Peyer's patch (tissue), 4 donors: Measurements from ENCODE around the gene CCDC107.
"Not testable (repeated sequence)": the region's sequence is repeated elsewhere in the genome, so short reads cannot be mapped to it uniquely, and the experiment has no call there.

ENCODE experiments used
- POLR2A ChIP-seq, 2 donors: fragments of 450-650 bp; IDR thresholded peaks; one replicate each; pipeline ENCODE4 v1.5.1; 2017; ENCODE audit warnings: antibody characterized with exemption in 2 of 2, mild to moderate bottlenecking in 2 of 2, moderate library complexity in 2 of 2
- TF ChIP-seq, protein P1 (sequence below), 6 experiments: fragments of 450-650 bp in 4 of 6; fragments of 200-600 bp in 2 of 6; sonication (generic) in 1 of 6; IDR thresholded peaks; one replicate each; pipeline ENCODE4 v1.5.1; 2017 to 2019; ENCODE audit warnings: antibody characterized with exemption in 6 of 6, mild to moderate bottlenecking in 3 of 6, moderate library complexity in 1 of 6

DNA sequence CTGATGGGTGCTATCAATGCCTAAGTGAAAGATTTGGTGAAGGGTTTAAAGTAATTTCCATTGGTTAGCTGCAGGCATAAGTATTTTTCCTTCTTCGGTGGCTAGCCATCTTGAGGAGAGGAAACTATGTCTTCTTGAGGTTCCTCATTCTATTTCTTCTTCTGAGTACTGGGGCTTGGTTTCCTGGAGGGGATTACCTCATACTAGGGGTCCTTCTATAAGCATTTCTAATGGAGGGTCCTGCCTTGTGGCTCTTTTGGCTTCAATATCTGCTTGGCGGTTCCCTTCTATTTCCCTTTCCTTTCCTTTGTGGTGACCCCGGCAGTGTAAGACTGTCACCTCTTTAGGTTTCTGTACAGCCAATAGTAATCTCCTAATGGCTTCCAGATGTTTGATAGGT lies 16.6 kb upstream of the CCDC107 start:
- not testable (repeated sequence) for TF ChIP-seq POLR2A (IDR thresholded peaks at IDR 0.05)
- TF ChIP-seq, protein P1, sequence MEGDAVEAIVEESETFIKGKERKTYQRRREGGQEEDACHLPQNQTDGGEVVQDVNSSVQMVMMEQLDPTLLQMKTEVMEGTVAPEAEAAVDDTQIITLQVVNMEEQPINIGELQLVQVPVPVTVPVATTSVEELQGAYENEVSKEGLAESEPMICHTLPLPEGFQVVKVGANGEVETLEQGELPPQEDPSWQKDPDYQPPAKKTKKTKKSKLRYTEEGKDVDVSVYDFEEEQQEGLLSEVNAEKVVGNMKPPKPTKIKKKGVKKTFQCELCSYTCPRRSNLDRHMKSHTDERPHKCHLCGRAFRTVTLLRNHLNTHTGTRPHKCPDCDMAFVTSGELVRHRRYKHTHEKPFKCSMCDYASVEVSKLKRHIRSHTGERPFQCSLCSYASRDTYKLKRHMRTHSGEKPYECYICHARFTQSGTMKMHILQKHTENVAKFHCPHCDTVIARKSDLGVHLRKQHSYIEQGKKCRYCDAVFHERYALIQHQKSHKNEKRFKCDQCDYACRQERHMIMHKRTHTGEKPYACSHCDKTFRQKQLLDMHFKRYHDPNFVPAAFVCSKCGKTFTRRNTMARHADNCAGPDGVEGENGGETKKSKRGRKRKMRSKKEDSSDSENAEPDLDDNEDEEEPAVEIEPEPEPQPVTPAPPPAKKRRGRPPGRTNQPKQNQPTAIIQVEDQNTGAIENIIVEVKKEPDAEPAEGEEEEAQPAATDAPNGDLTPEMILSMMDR (IDR thresholded peaks at IDR 0.05), result not testable (repeated sequence)
